IPS-20b (cell line): ENCODE results near the gene SH2B3.
"Not testable (repeated sequence)": the region's sequence is repeated elsewhere in the genome, so short reads cannot be mapped to it uniquely, and the experiment has no call there.

ENCODE experiments used
- H3K27ac ChIP-seq: one replicate; pipeline ENCODE4 v1.5.1; 2013; ENCODE audit warnings: low read length
- H3K27me3 ChIP-seq: 2 replicates; pipeline ENCODE4 v1.6.1; 2013; ENCODE audit warnings: mild to moderate bottlenecking, low read length, inconsistent platforms; ENCODE audit not compliant: insufficient read depth
- H3K36me3 ChIP-seq: 2 replicates; pipeline ENCODE4 v1.6.1; 2013; ENCODE audit warnings: low read depth, mild to moderate bottlenecking, inconsistent platforms, low read length, moderate library complexity; ENCODE audit not compliant: insufficient read depth
- H3K4me1 ChIP-seq: 2 replicates; pipeline ENCODE4 v1.6.1; 2013; ENCODE audit warnings: mild to moderate bottlenecking, control low read depth, inconsistent platforms, low read length, moderate library complexity; ENCODE audit not compliant: insufficient read depth
- H3K4me3 ChIP-seq: 2 replicates; pipeline ENCODE4 v1.5.1; 2013; ENCODE audit warnings: mild to moderate bottlenecking, low read length, inconsistent platforms
- H3K9ac ChIP-seq: 2 replicates; pipeline ENCODE4 v1.6.1; 2013; ENCODE audit warnings: low read depth, mild to moderate bottlenecking, inconsistent platforms, low read length, moderate library complexity
- H3K9me3 ChIP-seq: 2 replicates; pipeline ENCODE4 v1.6.1; 2013; ENCODE audit warnings: mild to moderate bottlenecking, low read depth, low read length, inconsistent platforms; ENCODE audit not compliant: insufficient read depth

SH2B3 gene

GRCh38 chr12:111390910-111391309, 14.8 kb upstream of the SH2B3 start:
- Histone ChIP-seq H3K4me3 (no peak overlapping the region), H3K9me3 (no peaks in the 10 kb centered on the region), H3K27ac (no peak overlapping the region), H3K4me1 (no peaks in the 10 kb centered on the region), H3K27me3 (no peaks in the 10 kb centered on the region), H3K36me3 (no peaks in the 10 kb centered on the region), H3K9ac (no peak overlapping the region)

GRCh38 chr12:111393700-111394300, 11.9 kb upstream of the SH2B3 start:
- no peak overlapping the region for H3K9ac ChIP-seq
- no peaks in the 10 kb centered on the region for H3K9me3 ChIP-seq
- no peaks in the 10 kb centered on the region for H3K4me1 ChIP-seq
- no peaks in the 10 kb centered on the region for H3K27me3 ChIP-seq
- H3K4me3 ChIP-seq: no peak overlapping the region
- no peaks in the 10 kb centered on the region for H3K36me3 ChIP-seq
- no peak overlapping the region for H3K27ac ChIP-seq

GRCh38 chr12:111394480-111394879, 11.2 kb upstream of the SH2B3 start:
- no peaks in the 10 kb centered on the region for H3K4me1 ChIP-seq
- H3K9me3 ChIP-seq: no peaks in the 10 kb centered on the region
- no peak overlapping the region for H3K9ac ChIP-seq
- H3K27ac ChIP-seq: no peak overlapping the region
- H3K27me3 ChIP-seq: no peaks in the 10 kb centered on the region
- H3K36me3 ChIP-seq: no peaks in the 10 kb centered on the region
- H3K4me3 ChIP-seq: no peak overlapping the region

GRCh38 chr12:111395336-111396187, 10.2 kb upstream of the SH2B3 start:
- Histone ChIP-seq H3K27me3 (no peaks in the 10 kb centered on the region), H3K4me1 (no peaks in the 10 kb centered on the region), H3K4me3 (no peak overlapping the region), H3K36me3 (no peaks in the 10 kb centered on the region), H3K9ac (no peak overlapping the region), H3K9me3 (no peaks in the 10 kb centered on the region), H3K27ac (no peak overlapping the region)

- H3K4me1 ChIP-seq, H3K9me3 ChIP-seq, H3K27me3 ChIP-seq, H3K36me3 ChIP-seq, H3K27ac ChIP-seq, H3K9ac ChIP-seq, H3K4me3 ChIP-seq: not testable (repeated sequence)
Measured at GRCh38 chr12:111396271-111396670, 9.5 kb upstream of the SH2B3 start.

GRCh38 chr12:111396726-111397445, 8.8 kb upstream of the SH2B3 start:
- H3K27me3 ChIP-seq: no peaks in the 10 kb centered on the region
- no peaks in the 10 kb centered on the region for H3K4me1 ChIP-seq
- no peak overlapping the region for H3K9ac ChIP-seq
- H3K4me3 ChIP-seq: no peak overlapping the region
- no peaks in the 10 kb centered on the region for H3K9me3 ChIP-seq
- H3K27ac ChIP-seq: no peak overlapping the region
- no peaks in the 10 kb centered on the region for H3K36me3 ChIP-seq

- H3K4me3 ChIP-seq: no peak overlapping the region
- H3K4me1 ChIP-seq: no peaks in the 10 kb centered on the region
- H3K27me3 ChIP-seq: no peaks in the 10 kb centered on the region
- no peaks in the 10 kb centered on the region for H3K9me3 ChIP-seq
- H3K27ac ChIP-seq: no peak overlapping the region
- H3K9ac ChIP-seq: no peak overlapping the region
- H3K36me3 ChIP-seq: no peaks in the 10 kb centered on the region
Measured at GRCh38 chr12:111398530-111398929, 7.2 kb upstream of the SH2B3 start.

GRCh38 chr12:111399741-111400404, 5.8 kb upstream of the SH2B3 start:
- H3K27ac ChIP-seq, H3K4me1 ChIP-seq, H3K4me3 ChIP-seq, H3K9ac ChIP-seq, H3K27me3 ChIP-seq, H3K36me3 ChIP-seq, H3K9me3 ChIP-seq: not testable (repeated sequence)

- Histone ChIP-seq H3K4me1 (peaks cover 5% of the 10 kb centered on the region; the same call in 1 of the 2 replicates), H3K9me3 (no peaks in the 10 kb centered on the region), H3K36me3 (no peaks in the 10 kb centered on the region), H3K27me3 (peaks cover 8% of the 10 kb centered on the region; the same call in 1 of the 2 replicates), H3K4me3 (no peak overlapping the region), H3K9ac (no peak overlapping the region), H3K27ac (no peak overlapping the region)
Measured at GRCh38 chr12:111401167-111401605, 4.5 kb upstream of the SH2B3 start.

GRCh38 chr12:111402490-111402824, 3.3 kb upstream of the SH2B3 start:
- H3K9ac ChIP-seq, H3K4me1 ChIP-seq, H3K27ac ChIP-seq, H3K36me3 ChIP-seq, H3K27me3 ChIP-seq, H3K9me3 ChIP-seq, H3K4me3 ChIP-seq: not testable (repeated sequence)

GRCh38 chr12:111404362-111405148, 1.2 kb upstream of the SH2B3 start:
- H3K36me3 ChIP-seq: no peaks in the 10 kb centered on the region
- H3K4me1 ChIP-seq: peaks cover 11% of the 10 kb centered on the region
- peak overlapping the region; percentile 70; the same call in 1 of the 2 replicates for H3K9ac ChIP-seq
- H3K27me3 ChIP-seq: peaks cover 8% of the 10 kb centered on the region; the same call in 1 of the 2 replicates
- H3K9me3 ChIP-seq: no peaks in the 10 kb centered on the region
- peak overlapping the region; percentile 70; the same call in 1 of the 2 replicates for H3K4me3 ChIP-seq
- peak overlapping the region; percentile 75 for H3K27ac ChIP-seq
